ENCODE measurements around the gene COL13A1. TPM values are rescaled to one million over a fixed set of nuclear protein-coding genes. Genes with fewer than 3 reads are reported as not detected.

COL13A1 gene
- total RNA-seq, 2 experiments from 2014 or later: not detected

DNA sequence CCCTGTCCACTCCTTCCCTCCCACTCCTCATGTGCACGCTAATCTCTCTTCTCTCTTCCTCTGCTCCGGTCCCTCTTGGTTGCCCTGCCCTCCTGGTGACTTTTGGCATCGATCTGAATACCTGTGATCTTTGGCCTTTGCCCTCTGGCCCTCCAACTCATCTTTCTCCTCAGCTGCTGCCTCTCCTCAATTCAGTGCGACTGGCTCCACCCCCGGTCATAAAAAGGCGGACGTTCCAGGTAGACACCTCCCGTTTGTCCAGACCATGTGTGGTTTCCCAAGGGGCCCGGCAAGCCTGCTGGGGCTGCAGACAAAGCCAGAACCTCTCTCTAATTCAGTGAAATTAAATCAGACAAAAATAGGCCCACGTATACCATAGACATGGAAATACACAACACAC, 96.8 kb downstream of the COL13A1 start:
- CTCF ChIA-PET: interaction anchor here (1.1 to 1.8 kb wide), 2 partner anchors 17 to 22 kb away, joined by 3 to 8 read pairs; no protein-coding TSS in a partner anchor

GRCh38 chr10:69898941-69899340, 97.2 kb downstream of the COL13A1 start:
- H3K4me3 Mint-ChIP-seq: no peak overlapping the region
- no peaks in the 10 kb centered on the region for H3K9me3 Mint-ChIP-seq (ENCODE audit: insufficient read depth)
- no peaks in the 10 kb centered on the region for H3K36me3 Mint-ChIP-seq (ENCODE audit: low read depth)
- ChIA-PET POLR2A (no interaction called here), CTCF (interaction anchor here (1.1 to 3.9 kb wide), 2 partner anchors 16 to 22 kb away, joined by 3 to 18 read pairs; no protein-coding TSS in a partner anchor)
- no peaks in the 10 kb centered on the region for H3K4me1 Mint-ChIP-seq (ENCODE audit: low read depth)
- DNase-seq (no peak), ATAC-seq (no peak)
- H3K27me3 Mint-ChIP-seq (ENCODE audit: low read depth): no peaks in the 10 kb centered on the region
- no peak overlapping the region for H3K27ac Mint-ChIP-seq

More for the DNA sequence above, 96.8 kb downstream of the COL13A1 start:
- Mint-ChIP-seq H3K27ac (no peak overlapping the region), H3K9me3 (ENCODE audit: insufficient read depth) (no peaks in the 10 kb centered on the region), H3K27me3 (ENCODE audit: low read depth) (no peaks in the 10 kb centered on the region), H3K4me3 (no peak overlapping the region), H3K4me1 (ENCODE audit: low read depth) (no peaks in the 10 kb centered on the region), H3K36me3 (ENCODE audit: low read depth) (no peaks in the 10 kb centered on the region)
- DNase-seq (no peak), ATAC-seq (no peak)
- POLR2A ChIA-PET: no interaction called here

DNA sequence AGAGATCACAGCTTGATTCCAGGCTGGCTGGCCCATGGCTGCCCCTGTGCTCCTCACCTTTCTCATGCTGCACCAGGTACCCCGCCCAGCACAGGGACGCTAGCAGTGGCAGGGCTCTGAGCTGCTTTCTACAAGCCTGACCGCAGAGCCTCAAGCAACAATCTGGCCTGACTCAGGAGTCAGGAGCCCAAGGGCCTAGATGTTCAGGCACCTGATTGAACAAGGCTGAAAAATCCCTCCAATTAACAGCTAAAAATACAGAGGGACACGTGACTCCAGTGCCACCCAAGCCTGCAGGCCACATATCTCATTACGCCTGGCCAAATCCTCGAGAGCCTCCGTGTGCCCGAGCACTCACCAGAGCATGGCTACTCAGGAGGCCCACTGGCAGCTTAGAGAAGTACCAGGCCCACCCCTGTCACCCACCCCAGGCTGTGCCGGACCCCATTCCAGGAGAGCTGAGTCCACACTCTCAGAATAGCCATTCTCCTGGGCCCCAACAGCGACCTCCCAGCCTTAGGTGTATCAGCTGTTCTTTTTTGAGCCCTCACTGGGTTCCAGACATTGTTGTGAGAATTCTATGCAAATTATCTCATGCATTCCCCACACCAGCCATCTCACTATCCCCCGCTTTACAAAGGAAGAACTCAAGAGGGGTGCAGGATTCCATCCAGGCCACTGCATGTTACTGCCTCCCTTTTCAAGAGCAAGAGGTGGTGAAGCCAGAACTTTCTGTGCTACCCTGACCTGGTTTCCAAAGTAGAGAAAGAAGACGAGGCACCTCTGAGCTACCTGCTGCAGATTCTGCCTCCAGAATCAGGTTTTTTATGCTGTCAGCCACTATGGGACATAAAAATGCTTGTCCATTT, 98.3 kb downstream of the COL13A1 start:
- no peak overlapping the region for H3K4me3 Mint-ChIP-seq
- no peak overlapping the region for H3K27ac Mint-ChIP-seq
- POLR2A ChIA-PET: no interaction called here
- H3K9me3 Mint-ChIP-seq (ENCODE audit: insufficient read depth): no peaks in the 10 kb centered on the region
- H3K36me3 Mint-ChIP-seq (ENCODE audit: low read depth): no peaks in the 10 kb centered on the region
- H3K4me1 Mint-ChIP-seq (ENCODE audit: low read depth): no peaks in the 10 kb centered on the region
- ATAC-seq: no peak
- DNase-seq: no peak
- CTCF ChIA-PET: interaction anchor here (1.1 to 3.9 kb wide), 2 partner anchors 15 to 21 kb away, joined by 3 to 18 read pairs; no protein-coding TSS in a partner anchor
- no peaks in the 10 kb centered on the region for H3K27me3 Mint-ChIP-seq (ENCODE audit: low read depth)

GRCh38 chr10:69901022-69901421, 99.3 kb downstream of the COL13A1 start:
- POLR2A ChIA-PET: no interaction called here
- Mint-ChIP-seq H3K4me1 (ENCODE audit: low read depth) (no peaks in the 10 kb centered on the region), H3K27ac (no peak overlapping the region), H3K4me3 (no peak overlapping the region), H3K36me3 (ENCODE audit: low read depth) (no peaks in the 10 kb centered on the region), H3K9me3 (ENCODE audit: insufficient read depth) (no peaks in the 10 kb centered on the region), H3K27me3 (ENCODE audit: low read depth) (no peaks in the 10 kb centered on the region)
- ATAC-seq (no peak), DNase-seq (no peak)
- CTCF ChIA-PET: interaction anchor here (3.9 kb wide), 1 partner anchor 14 kb away, joined by 18 read pairs; no protein-coding TSS in a partner anchor

DNA sequence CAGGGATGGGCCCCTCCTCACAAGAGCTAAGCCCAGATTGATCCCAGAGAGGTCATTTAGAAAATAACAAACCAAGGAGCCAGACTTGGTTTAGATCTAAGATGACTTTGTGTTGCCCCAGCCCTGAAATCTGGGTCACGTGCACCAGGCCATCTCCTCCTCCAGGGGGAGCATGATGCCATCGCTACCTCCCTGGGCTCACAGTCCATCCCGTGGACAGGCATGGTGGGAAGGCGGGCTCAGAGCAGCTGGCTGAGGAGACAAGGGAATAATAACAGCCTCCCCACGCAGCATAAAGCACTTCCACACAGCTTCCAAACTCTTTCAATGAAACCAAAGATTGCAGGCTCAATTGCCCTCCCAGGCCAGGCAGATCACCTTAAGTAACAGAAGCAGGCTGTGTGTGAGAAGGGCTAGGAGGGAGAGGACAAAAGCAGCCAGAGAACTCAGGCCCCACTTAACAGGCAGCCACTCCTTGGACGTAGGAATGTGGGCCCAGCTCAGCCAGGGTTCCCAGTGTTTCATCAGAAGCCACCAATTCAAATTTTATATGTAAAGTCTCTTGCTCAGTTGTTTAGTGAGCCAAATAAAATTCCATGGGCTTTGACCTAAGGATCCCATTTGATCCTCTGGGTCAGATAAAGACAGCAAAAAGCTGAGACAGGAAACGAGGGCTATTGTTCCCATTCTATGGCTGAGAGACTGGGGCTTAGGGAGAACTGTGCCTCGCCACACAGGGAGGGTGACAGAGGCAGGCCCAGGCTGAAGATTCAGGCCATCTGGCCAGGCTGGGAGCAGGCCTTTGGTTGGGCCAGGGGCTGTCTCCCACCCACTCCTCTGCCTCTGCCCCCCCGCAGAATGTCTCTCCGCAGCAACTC, 100.2 kb downstream of the COL13A1 start:
- H3K9me3 Mint-ChIP-seq (ENCODE audit: insufficient read depth): no peaks in the 10 kb centered on the region
- ChIA-PET CTCF (interaction anchor here (3.9 kb wide), 1 partner anchor 13 kb away, joined by 18 read pairs; no protein-coding TSS in a partner anchor), POLR2A (no interaction called here)
- no peaks in the 10 kb centered on the region for H3K27me3 Mint-ChIP-seq (ENCODE audit: low read depth)
- H3K4me3 Mint-ChIP-seq: no peak overlapping the region
- H3K4me1 Mint-ChIP-seq (ENCODE audit: low read depth): no peaks in the 10 kb centered on the region
- ATAC-seq: no peak
- no peaks in the 10 kb centered on the region for H3K36me3 Mint-ChIP-seq (ENCODE audit: low read depth)
- DNase-seq: peak; percentile 30
- no peak overlapping the region for H3K27ac Mint-ChIP-seq

GRCh38 chr10:69902835-69903535, 101.3 kb downstream of the COL13A1 start:
- Mint-ChIP-seq H3K36me3 (ENCODE audit: low read depth) (no peaks in the 10 kb centered on the region), H3K9me3 (ENCODE audit: insufficient read depth) (no peaks in the 10 kb centered on the region), H3K4me3 (no peak overlapping the region), H3K27me3 (ENCODE audit: low read depth) (no peaks in the 10 kb centered on the region), H3K4me1 (ENCODE audit: low read depth) (no peaks in the 10 kb centered on the region), H3K27ac (no peak overlapping the region)
- DNase-seq (no peak), ATAC-seq (no peak)
- ChIA-PET CTCF (no interaction called here), POLR2A (no interaction called here)

DNA sequence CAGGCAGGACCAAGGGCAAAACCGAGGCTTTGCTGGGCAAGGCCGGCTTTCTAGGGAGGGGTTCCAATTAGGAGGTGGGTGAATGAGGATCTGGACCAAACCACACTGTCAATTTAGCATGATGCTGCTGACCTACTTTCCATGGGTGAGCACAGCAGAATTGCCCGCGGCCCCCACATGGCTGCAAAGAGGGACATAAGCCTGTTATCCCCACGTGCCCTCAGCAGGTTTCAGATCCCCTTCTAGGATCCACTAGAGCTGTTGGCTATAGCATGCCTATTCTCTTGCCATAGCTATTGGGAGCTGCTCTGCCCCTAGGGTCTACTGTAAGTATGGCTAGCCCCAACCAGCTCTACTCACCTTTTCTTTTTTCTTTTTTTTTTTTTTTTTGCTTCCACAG, 102.8 kb downstream of the COL13A1 start:
- H3K27ac Mint-ChIP-seq: no peak overlapping the region
- DNase-seq: no peak
- no peak overlapping the region for H3K4me3 Mint-ChIP-seq
- POLR2A ChIA-PET: no interaction called here
- H3K4me1 Mint-ChIP-seq (ENCODE audit: low read depth): no peaks in the 10 kb centered on the region
- peaks cover 2% of the 10 kb centered on the region for H3K27me3 Mint-ChIP-seq (ENCODE audit: low read depth)
- H3K9me3 Mint-ChIP-seq (ENCODE audit: insufficient read depth): no peaks in the 10 kb centered on the region
- no peak for ATAC-seq
- H3K36me3 Mint-ChIP-seq (ENCODE audit: low read depth): no peaks in the 10 kb centered on the region
- CTCF ChIA-PET: interaction anchor here (1.0 kb wide), 1 partner anchor 13 kb away, joined by 3 read pairs; no protein-coding TSS in a partner anchor

- ChIA-PET POLR2A (no interaction called here), CTCF (interaction anchor here (2.0 kb wide), 1 partner anchor 9 kb away, joined by 5 read pairs; no protein-coding TSS in a partner anchor)
- Mint-ChIP-seq H3K27me3 (ENCODE audit: low read depth) (peaks cover 2% of the 10 kb centered on the region), H3K9me3 (ENCODE audit: insufficient read depth) (no peaks in the 10 kb centered on the region), H3K4me3 (no peak overlapping the region), H3K27ac (no peak overlapping the region), H3K36me3 (ENCODE audit: low read depth) (no peaks in the 10 kb centered on the region), H3K4me1 (ENCODE audit: low read depth) (no peaks in the 10 kb centered on the region)
- DNase-seq: no peak
- ATAC-seq: no peak
Measured at GRCh38 chr10:69906425-69906824, 104.7 kb downstream of the COL13A1 start.

- H3K9me3 Mint-ChIP-seq (ENCODE audit: insufficient read depth): no peaks in the 10 kb centered on the region
- no peaks in the 10 kb centered on the region for H3K36me3 Mint-ChIP-seq (ENCODE audit: low read depth)
- CTCF ChIA-PET: no interaction called here
- no peaks in the 10 kb centered on the region for H3K4me1 Mint-ChIP-seq (ENCODE audit: low read depth)
- no peak for ATAC-seq
- no peak overlapping the region for H3K4me3 Mint-ChIP-seq
- H3K27ac Mint-ChIP-seq: no peak overlapping the region
- POLR2A ChIA-PET: no interaction called here
- peaks cover 2% of the 10 kb centered on the region for H3K27me3 Mint-ChIP-seq (ENCODE audit: low read depth)
- DNase-seq: no peak
Measured at GRCh38 chr10:69907517-69907916, 105.8 kb downstream of the COL13A1 start.

GRCh38 chr10:69908124-69908523, 106.4 kb downstream of the COL13A1 start:
- ATAC-seq: no peak
- Mint-ChIP-seq H3K4me3 (no peak overlapping the region), H3K27me3 (ENCODE audit: low read depth) (peaks cover 2% of the 10 kb centered on the region), H3K27ac (no peak overlapping the region), H3K4me1 (ENCODE audit: low read depth) (no peaks in the 10 kb centered on the region), H3K9me3 (ENCODE audit: insufficient read depth) (no peaks in the 10 kb centered on the region), H3K36me3 (ENCODE audit: low read depth) (no peaks in the 10 kb centered on the region)
- no peak for DNase-seq
- ChIA-PET POLR2A (no interaction called here), CTCF (no interaction called here)

- Mint-ChIP-seq H3K4me1 (ENCODE audit: low read depth) (no peaks in the 10 kb centered on the region), H3K4me3 (no peak overlapping the region), H3K27ac (no peak overlapping the region), H3K27me3 (ENCODE audit: low read depth) (peaks cover 3% of the 10 kb centered on the region), H3K9me3 (ENCODE audit: insufficient read depth) (no peaks in the 10 kb centered on the region), H3K36me3 (ENCODE audit: low read depth) (no peaks in the 10 kb centered on the region)
- DNase-seq (no peak), ATAC-seq (no peak)
- ChIA-PET POLR2A (interaction anchor here (0.6 kb wide), 1 partner anchor 38 kb away, joined by 3 read pairs; no protein-coding TSS in a partner anchor), CTCF (interaction anchor here (1.0 to 1.2 kb wide), 2 partner anchors 47 to 395 kb away, joined by 3 read pairs; no protein-coding TSS in a partner anchor)
Measured at GRCh38 chr10:69910561-69910960, 108.9 kb downstream of the COL13A1 start.

Data from activated CD8-positive, alpha-beta T cell treated with anti-CD3 and anti-CD28 coated beads, Interleukin-2, amount 10 ng/mL, durations not matched to agents 7 days and 5 days (primary cell).